NOMO-1 treated with dmso at 0.1 percent for 144 hours (cell line): ENCODE results near the gene DOCK2.

Source experiments
- DNase-seq: peaks from one replicate; lab custom pipeline; 2025; ENCODE audit not compliant: unreplicated experiment; lab: John Stamatoyannopoulos, UW

The DOCK2 gene

DNA sequence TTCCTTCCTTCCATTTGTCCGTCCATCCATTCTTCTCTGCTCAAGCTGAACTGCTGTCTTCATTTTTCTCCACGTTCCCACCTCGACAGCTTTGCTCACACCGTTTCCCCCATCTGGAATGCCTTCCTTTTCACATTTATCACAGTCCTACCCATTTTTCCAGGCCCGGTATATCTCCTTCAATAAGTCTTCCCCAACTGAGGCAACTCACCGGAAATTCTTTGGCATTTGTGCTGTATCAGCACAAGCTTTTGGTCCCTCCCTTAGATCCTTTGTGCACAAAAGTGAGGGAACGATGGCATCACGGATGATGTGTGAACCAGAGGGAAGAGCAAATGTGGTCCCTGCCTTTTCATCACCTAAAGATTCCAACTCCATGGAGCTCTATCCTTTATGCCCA, 388.8 kb downstream of the DOCK2 start:
- no peak for DNase-seq

DNA sequence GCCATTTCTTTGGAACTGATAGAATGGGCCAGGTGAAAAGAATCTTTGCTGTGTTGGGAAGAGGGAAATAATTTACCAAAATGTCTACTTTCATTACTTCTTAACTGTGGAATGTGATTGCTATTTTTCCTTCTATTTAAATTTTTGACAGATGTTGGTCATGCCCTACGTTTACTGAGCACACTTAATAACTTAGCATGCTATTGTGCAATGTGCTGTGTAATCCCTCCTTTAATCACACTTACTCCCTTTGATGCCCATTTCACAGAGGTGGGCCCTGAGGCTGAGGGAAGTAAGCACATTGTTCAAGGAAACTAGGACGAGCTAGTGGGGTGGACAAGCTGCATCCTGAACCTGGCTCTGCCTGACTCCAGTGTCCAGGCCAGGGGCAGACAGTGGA, 391.0 kb downstream of the DOCK2 start:
- DNase-seq: no peak

DNA sequence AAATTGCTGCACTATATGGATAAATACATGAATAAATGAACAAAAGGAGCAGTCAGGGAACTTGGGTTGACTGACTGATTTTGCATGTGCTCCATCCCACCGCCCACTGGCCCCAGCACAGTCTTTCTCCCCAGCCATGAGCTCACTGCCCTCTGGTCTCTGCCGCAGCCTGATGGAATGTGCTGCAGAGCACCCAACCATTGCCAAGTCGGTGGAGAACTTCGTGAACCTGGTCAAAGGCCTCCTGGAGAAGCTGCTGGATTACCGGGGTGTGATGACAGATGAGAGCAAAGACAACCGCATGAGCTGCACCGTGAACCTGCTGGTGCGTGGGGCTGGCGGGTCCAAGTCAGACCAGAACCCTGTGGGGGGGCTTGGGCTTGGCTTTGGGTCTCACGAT, 397.2 kb downstream of the DOCK2 start:
- no peak for DNase-seq

DNA sequence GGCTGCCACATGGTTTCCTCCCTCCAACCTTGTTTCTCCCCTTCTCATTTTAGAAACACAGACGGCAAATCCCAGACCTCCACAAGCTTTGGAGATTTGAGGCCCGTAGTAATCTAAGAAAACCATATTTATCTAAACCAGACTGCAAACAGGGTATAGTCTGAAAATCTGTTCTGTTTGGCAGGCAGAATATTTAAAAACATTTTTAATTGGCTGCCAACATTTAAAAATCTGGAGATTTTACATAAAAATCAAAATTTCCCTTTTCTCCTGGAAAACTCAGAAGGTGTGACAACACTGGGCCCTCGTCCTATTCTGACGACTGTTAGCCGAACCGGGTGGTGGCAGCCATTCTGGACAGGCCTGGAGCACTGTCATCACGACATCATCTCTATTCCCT, 401.2 kb downstream of the DOCK2 start:
- DNase-seq: no peak

DNA sequence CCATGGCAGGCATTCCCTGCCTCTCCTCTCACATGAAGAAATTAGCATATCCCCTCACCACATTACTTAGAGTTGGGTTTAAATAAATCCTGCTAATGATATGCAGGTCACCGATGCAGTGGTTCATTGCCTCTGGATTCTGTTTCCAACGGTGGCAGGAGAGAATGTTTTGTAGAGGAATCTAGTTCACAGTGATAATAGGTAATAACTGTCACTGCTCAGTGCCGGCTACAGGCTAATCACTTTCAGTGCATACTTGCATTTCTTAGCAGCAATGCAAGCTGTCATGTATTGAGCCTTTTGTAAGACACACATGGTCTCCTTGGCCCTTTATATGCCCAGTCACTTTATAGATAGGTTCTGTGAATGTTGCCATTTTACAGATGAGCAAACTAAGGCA, 402.8 kb downstream of the DOCK2 start:
- DNase-seq: no peak

DNA sequence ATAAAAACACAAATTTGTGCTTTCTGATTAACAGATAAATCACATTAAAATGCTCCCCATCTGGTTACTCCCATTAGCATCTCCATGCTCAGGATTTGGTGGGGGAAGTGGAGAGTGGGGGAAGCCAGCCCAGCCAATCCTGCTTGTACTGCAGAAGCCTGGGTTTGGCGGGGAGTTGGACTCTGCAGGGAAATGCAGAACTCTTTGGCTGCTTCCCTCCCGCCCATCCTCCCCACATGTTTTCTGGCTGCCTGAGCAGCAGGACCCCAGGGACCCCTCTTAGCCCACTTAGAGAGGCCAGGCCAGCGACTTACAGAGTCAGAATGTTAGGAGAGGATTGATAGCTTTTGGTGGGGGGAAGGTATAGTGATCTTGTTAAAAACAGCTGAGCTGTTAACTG, 409.2 kb downstream of the DOCK2 start:
- DNase-seq: no peak

DNA sequence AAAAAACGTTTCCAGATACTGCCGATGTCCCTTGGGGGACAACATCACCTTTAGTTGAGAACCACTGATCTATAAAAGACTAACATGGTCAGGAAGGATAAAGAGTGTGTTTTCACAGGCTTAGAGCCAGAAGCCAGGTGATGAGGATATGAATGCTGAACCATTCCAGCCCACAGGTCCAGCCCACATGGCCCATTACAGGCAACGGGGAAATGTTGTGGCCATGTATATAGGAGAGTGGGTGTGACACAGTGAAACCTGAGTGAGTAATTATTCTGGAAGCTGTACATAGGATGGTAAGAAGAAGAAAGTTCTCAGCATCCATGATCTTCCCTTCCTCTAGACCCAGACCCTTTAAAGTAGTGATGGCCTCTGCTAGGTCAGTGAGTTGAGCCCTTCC, 412.6 kb downstream of the DOCK2 start:
- DNase-seq: no peak

DNA sequence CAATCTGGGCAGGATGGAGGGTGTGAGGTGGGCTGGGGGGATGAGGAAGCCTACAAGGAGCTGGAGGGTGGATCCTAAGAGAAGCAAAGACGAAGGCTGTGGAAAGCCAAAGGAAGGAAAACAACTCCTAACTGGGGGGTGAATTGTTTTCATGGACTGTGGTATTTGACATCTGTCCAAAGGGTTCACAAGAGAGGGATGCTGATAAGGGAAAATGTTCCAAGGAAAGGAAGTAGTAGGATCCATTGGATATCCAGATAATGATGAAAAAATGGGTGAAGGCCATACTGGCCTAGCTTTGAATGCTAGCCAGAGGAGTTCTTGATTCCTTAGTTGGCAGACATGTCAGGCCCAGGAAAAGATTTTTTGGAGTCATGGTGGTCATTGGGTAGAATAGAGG, 416.8 kb downstream of the DOCK2 start:
- no peak for DNase-seq

DNA sequence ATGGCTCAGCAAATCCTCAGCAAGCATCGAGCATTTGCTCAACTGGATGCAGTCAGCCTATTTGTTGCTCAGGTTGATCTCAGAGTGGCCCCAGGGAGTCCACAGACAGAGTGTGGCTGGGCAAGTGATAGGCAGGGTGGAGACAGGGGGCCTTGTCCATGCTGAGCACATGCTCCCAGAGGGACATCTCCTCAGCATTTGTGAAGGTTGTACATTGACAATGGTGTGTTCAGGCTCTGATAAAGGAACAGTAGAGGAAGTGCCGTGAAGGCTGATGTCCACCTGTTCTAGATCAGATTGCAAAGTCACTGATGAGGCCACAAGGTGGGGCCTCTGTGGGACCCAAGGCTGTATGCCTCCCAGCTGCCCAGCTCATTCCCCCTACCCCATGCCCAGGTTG, 418.5 kb downstream of the DOCK2 start:
- no peak for DNase-seq

DNA sequence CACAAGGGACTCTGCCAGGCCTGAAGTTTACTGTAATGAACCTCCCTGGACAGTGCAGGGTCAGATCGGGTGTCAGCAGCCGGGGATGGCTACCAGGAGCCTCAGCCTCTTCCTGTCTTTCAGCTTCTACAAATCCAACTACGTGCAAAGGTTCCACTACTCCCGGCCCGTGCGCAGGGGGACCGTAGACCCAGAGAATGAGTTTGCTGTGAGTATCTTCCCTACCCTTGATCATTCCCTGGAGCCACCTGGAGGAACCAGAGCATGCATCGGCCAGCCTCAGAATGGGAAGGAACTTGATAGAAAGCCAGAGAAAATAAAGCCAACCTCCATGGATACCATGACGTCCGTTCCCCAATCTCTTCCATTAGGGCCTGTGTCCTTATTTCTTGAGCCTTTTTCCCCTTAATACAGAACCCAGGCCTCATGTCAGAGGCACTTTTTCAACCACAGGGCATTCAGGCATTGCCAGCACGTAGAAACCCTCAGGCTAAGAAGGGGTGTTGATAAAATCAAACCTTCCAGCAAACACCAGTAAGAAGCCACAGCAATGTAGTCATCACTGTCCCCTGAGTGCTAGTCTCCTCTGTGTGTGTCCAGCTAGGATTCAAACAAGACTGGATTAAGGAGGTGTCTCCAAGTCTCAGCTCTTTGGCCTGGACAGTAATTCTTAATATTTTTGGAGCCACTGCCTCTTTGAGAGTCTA, 419.6 kb downstream of the DOCK2 start:
- DNase-seq: no peak

DNA sequence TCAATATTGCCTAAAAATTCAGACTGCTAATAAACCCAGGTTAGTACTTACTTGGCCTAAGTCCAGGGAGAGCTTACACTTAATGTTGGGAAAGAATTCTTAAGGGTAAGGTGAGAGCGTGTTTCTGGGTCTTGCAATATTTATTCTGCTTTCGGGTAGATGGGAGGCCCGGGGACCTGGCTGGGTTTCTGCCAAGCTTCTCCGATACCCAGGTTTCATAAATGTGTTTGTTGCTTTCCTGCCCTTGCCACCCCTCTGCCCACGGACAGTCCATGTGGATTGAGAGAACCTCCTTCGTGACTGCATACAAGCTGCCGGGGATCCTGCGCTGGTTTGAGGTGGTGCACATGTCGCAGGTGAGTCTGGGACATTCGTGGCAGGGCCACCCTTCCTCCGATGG, 420.2 kb downstream of the DOCK2 start:
- no peak for DNase-seq

DNA sequence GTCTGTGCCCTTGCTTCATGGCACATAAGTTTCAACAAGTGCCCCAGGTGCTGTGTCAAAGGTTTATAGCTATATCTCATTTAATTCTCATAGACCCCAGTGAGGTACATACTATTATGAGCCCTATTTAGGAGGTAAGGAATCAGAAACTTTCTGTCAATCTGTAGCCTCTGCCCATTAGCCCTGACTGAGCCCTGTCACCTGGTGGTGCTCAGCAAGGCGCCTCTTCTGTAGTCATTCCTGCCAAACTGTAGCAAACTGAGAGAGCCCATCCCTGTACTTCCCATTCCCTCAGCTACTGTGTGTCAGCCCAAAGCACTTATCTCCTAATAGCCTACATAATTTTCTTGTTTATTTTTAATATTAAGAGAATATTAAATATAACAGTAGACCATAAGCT, 422.1 kb downstream of the DOCK2 start:
- DNase-seq: no peak

DNA sequence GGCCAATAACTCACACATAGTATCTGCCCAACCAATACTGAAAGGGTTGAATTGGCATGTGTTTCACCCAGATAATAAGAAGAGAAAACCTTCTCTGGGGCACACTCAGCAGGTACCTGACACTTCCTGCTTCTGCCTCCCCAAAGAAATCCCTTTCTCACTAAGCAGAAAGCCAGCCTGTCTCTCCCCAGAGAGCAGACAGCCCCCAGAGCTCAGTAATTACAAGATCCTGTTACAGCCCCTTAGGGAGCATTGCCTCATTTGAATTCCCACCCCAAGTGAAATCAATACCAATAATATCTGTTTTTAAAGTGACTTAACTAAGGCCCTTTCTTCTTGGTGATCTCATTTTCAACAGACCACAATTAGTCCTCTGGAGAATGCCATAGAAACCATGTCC, 430.1 kb downstream of the DOCK2 start:
- no peak for DNase-seq

DNA sequence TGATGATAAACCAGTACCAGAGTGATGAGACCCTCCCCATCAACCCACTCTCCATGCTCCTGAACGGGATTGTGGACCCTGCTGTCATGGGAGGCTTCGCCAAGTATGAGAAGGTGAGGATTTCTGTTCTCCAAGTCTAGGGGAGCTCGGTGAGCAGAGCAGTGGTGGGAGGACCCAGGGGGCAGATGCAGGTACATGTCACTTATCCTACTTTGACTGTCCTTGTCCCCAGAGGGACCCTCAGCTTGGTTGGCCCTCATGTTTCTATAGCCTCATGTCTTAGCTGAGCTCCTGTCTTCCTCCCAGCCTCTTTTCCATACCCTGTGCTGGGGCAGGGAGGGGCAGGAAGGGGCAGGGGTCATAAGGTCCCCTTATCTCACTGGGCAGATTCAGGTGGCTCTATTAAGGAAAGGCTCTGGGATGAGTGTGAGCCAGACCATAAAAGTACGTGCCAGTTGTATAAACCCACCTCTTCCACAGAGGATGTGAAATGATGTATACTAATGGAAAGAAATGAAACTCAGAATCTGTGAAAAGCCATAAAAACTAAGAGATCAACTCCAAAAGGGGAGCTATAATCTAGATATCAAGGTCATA, 430.6 kb downstream of the DOCK2 start:
- no peak for DNase-seq

DNA sequence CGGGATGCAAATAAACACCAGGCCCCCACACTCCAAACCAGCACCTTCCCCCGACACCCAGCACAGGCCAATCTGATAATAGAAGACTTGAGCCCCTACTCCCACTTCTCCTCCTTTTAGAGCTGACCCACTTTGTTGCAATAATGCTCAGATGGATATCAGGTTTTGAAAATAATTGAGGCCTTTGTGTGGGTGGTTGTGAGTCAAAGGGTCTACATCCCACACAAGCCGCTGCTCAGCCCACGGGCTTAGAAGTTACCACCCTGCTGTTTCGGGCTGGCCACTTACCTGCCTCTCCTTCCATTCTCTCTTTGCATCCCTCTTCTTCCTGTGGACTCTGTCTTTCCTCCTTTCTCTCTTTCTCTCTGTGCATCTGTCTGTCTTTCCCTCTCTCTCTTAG, 432.4 kb downstream of the DOCK2 start:
- no peak for DNase-seq

DNA sequence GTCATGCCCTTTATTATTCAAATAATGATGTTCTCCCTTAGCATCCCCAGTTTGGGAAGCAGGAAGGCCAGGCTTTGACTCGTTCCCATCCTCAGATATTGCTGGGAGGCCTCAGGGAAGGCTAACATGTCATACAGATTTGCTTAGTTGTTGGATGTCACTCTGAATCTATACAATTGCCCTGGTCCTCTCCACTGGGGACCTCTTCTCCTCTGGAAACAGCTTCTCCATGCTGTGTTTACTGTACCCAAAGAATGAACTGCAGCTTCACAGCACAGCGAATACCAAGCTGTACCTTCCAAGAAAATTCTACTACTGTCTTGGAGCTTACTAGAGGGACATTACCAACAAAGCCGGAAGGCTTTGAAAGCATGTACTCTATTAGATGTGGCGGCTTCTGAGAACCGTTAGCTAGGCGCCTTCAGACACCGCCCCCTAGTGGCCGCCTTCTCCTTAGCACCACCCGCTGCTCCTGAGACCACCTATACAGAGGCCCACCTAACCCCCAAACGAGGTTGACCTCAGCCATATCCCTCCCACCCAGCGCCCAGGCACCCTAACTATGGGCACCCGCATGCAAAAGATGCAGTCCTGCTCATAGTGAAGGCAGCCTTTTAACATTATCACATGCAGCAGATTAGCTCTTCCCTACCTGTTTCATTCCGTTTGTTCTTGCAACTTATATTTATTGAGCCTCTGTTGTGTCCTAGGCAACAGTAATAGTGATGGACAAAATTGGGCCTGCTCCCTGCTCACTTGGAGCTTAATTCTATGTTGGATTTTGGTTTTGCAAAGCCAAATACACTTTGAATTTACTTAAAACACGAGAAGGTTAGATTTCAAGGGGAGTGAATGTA, 433.7 kb downstream of the DOCK2 start:
- no peak for DNase-seq

DNA sequence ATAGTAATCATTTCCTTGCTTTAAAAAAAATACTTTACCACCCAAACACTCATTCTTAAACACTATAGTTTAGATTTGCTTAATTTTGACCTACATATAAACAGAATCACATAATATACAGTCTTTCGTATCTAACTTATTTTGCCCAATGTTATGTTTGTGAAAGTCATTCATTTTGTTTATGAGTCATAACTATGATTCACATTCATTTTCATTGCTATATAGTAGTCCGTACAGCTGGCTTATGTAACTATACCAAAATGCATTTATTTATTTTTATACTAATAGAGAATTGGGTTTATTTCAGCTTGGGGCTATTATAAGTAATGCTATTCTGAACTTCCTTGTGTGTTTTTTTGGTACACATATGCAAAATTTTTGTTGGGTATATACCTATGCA, 434.7 kb downstream of the DOCK2 start:
- no peak for DNase-seq

DNA sequence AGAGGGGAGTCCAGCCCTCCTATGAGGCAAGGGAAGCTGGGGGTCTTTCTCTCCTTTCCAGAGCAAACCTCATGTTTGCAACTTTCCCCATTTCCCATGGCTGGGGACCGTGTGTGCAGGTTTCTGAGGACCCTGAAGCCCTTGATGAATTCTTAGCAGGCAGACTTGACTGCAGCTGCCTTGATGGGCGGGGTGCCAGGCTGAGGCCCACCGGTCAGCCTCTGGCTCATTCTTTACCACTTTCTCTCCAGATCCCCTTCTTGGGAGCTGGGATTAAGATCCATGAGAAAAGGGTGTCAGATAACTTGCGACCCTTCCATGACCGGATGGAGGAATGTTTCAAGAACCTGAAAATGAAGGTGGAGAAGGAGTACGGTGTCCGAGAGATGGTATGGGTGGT, 438.6 kb downstream of the DOCK2 start:
- DNase-seq: no peak

DNA sequence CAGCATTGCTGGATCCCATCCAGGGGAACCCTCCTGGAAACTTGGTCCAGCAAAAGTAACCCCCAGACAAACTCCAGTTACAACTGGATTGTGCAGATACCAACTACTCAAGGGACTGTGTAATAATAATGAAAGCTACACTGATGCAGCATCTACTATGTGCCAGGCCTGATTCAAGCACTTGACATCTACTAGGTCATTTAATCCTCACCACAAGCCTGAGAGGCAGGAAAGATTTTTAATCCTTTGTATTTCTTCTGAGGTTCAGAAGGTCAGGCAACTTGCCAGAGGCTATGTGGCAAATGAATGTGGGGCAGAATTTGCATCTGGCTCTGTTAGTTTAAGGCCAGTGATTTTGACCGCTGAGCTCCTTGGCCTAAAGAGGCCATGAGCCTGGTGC, 439.1 kb downstream of the DOCK2 start:
- no peak for DNase-seq

DNA sequence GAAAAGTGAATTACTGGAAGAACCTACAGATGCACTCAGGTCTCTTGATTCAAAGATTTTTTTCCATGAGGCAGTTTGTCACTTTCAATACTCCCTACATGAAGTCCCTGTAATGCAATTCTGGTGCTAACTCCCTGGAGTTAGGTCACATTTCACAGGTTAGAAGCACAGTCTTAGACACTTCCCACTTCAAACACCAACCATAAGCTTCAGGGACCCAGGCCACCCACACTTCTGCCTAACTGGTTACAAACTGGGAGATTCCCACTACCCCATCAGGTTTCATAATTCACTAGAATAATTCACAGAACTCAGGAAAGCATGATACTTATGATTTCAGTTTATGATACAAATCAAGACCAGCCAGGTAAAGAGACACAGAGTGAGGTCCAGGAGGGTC, 439.7 kb downstream of the DOCK2 start:
- no peak for DNase-seq

DNA sequence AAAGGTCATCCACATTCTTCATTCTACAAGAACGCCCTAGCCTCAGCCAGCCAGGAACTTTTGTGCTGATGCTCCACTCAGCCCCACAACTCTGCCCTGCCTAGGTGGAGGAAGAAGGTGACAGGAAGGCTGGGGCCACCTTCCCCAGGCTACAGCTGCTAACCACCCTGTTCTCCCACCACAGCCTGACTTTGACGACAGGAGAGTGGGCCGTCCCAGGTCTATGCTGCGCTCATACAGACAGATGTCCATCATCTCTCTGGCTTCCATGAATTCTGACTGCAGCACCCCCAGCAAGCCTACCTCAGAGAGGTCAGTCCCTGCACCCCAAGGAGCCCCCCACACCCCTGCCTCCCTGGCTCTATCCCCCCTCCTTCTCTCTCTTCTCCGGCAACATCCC, 440.5 kb downstream of the DOCK2 start:
- no peak for DNase-seq

DNA sequence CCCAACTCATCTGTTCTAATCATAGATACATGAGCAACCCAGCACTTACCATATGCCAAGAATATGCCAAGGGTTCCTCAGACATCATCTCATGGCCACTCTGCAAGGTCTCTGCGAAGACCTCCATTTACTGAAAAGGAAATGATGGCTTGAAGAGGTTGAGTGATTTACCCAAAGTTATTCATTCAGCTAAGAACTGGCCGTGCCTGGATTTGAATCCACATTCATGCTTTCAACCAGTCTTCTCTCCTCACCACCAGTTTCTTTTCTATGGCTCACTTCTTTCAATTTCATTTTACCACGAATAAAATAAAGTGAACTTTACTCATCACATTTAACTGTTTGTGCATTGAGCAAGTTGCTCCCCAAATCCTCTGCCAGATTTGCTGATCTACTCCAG, 441.4 kb downstream of the DOCK2 start:
- no peak for DNase-seq
